ENCODE data around the gene VPS16. TPM values are rescaled to one million over a fixed set of nuclear protein-coding genes. Genes with fewer than 3 reads are reported as not detected.
A peak's percentile ranks its signal among the peaks of the same experiment; 100 is the strongest.
"Not testable (repeated sequence)": the region's sequence is repeated elsewhere in the genome, so short reads cannot be mapped to it uniquely, and the experiment has no call there.

The VPS16 gene
- total RNA-seq, 1 experiment from 2014 or later = 24.7 TPM

GRCh38 chr20:2820896-2821869 lies 19.4 kb upstream of the VPS16 start:
- H3K9me2 ChIP-seq (replicated peaks; ENCODE audit: insufficient read depth, low read length) = no peaks in the 10 kb centered on the region
- H3K36me3 ChIP-seq (ENCODE audit: insufficient read depth, low read length) = no peaks in the 10 kb centered on the region
- no peak overlapping the region for H3K27ac ChIP-seq (ENCODE audit: low read length)
- H3K9ac ChIP-seq (ENCODE audit: low read length) = no peak overlapping the region
- no peaks in the 10 kb centered on the region for H4K20me1 ChIP-seq (ENCODE audit: insufficient read depth, low read depth, low read length)
- no peak overlapping the region for H3K4me2 ChIP-seq (ENCODE audit: low read depth, low read length, poor library complexity, severe bottlenecking)
- no peaks in the 10 kb centered on the region for H3K9me3 ChIP-seq (ENCODE audit: low read length)
- peaks cover 6% of the 10 kb centered on the region for H3K4me1 ChIP-seq (ENCODE audit: low read length)
- H3K79me2 ChIP-seq (ENCODE audit: low read length) = no peaks in the 10 kb centered on the region
- no peak for DNase-seq
- H2AFZ ChIP-seq (ENCODE audit: low read length) = no peak overlapping the region
- no peaks in the 10 kb centered on the region for H3K27me3 ChIP-seq (ENCODE audit: low read length)
- no peak overlapping the region for H3K4me3 ChIP-seq (ENCODE audit: low read length)

GRCh38 chr20:2822073-2822472 lies 18.5 kb upstream of the VPS16 start:
- Histone ChIP-seq H2AFZ (ENCODE audit: low read length) (no peak overlapping the region), H3K79me2 (ENCODE audit: low read length) (no peaks in the 10 kb centered on the region), H3K4me3 (ENCODE audit: low read length) (no peak overlapping the region), H3K4me1 (ENCODE audit: low read length) (peaks cover 15% of the 10 kb centered on the region), H3K9me3 (ENCODE audit: low read length) (no peaks in the 10 kb centered on the region), H3K27me3 (ENCODE audit: low read length) (no peaks in the 10 kb centered on the region), H3K27ac (ENCODE audit: low read length) (no peak overlapping the region), H3K9ac (ENCODE audit: low read length) (no peak overlapping the region), H3K36me3 (ENCODE audit: insufficient read depth, low read length) (no peaks in the 10 kb centered on the region), H3K4me2 (ENCODE audit: low read depth, low read length, poor library complexity, severe bottlenecking) (no peak overlapping the region), H3K9me2 (replicated peaks; ENCODE audit: insufficient read depth, low read length) (no peaks in the 10 kb centered on the region), H4K20me1 (ENCODE audit: insufficient read depth, low read depth, low read length) (no peaks in the 10 kb centered on the region)
- DNase-seq = no peak

GRCh38 chr20:2825761-2826160 lies 14.8 kb upstream of the VPS16 start:
- Histone ChIP-seq H3K9me2 (replicated peaks; ENCODE audit: insufficient read depth, low read length) (no peaks in the 10 kb centered on the region), H3K4me1 (ENCODE audit: low read length) (peaks cover 17% of the 10 kb centered on the region), H3K4me3 (ENCODE audit: low read length) (no peak overlapping the region), H3K79me2 (ENCODE audit: low read length) (no peaks in the 10 kb centered on the region), H3K27me3 (ENCODE audit: low read length) (no peaks in the 10 kb centered on the region), H4K20me1 (ENCODE audit: insufficient read depth, low read depth, low read length) (no peaks in the 10 kb centered on the region), H2AFZ (ENCODE audit: low read length) (no peak overlapping the region), H3K27ac (ENCODE audit: low read length) (no peak overlapping the region), H3K9me3 (ENCODE audit: low read length) (no peaks in the 10 kb centered on the region), H3K36me3 (ENCODE audit: insufficient read depth, low read length) (no peaks in the 10 kb centered on the region), H3K9ac (ENCODE audit: low read length) (no peak overlapping the region), H3K4me2 (ENCODE audit: low read depth, low read length, poor library complexity, severe bottlenecking) (no peak overlapping the region)
- no peak for DNase-seq

GRCh38 chr20:2826655-2827054 lies 13.9 kb upstream of the VPS16 start:
- Histone ChIP-seq H3K27me3 (ENCODE audit: low read length) (no peaks in the 10 kb centered on the region), H3K4me2 (ENCODE audit: low read depth, low read length, poor library complexity, severe bottlenecking) (peak overlapping the region; percentile 51), H3K9ac (ENCODE audit: low read length) (no peak overlapping the region), H2AFZ (ENCODE audit: low read length) (no peak overlapping the region), H3K79me2 (ENCODE audit: low read length) (no peaks in the 10 kb centered on the region), H3K4me3 (ENCODE audit: low read length) (no peak overlapping the region), H3K9me3 (ENCODE audit: low read length) (no peaks in the 10 kb centered on the region), H3K36me3 (ENCODE audit: insufficient read depth, low read length) (no peaks in the 10 kb centered on the region), H4K20me1 (ENCODE audit: insufficient read depth, low read depth, low read length) (no peaks in the 10 kb centered on the region), H3K4me1 (ENCODE audit: low read length) (peaks cover 17% of the 10 kb centered on the region), H3K27ac (ENCODE audit: low read length) (no peak overlapping the region), H3K9me2 (replicated peaks; ENCODE audit: insufficient read depth, low read length) (no peaks in the 10 kb centered on the region)
- DNase-seq = peak; percentile 59

GRCh38 chr20:2829376-2829775 lies 11.2 kb upstream of the VPS16 start:
- no peaks in the 10 kb centered on the region for H3K9me3 ChIP-seq (ENCODE audit: low read length)
- DNase-seq = no peak
- H3K79me2 ChIP-seq (ENCODE audit: low read length) = no peaks in the 10 kb centered on the region
- no peaks in the 10 kb centered on the region for H4K20me1 ChIP-seq (ENCODE audit: insufficient read depth, low read depth, low read length)
- no peaks in the 10 kb centered on the region for H3K27me3 ChIP-seq (ENCODE audit: low read length)
- H3K9ac ChIP-seq (ENCODE audit: low read length) = no peak overlapping the region
- H3K4me2 ChIP-seq (ENCODE audit: low read depth, low read length, poor library complexity, severe bottlenecking) = no peak overlapping the region
- no peak overlapping the region for H3K4me3 ChIP-seq (ENCODE audit: low read length)
- H3K9me2 ChIP-seq (replicated peaks; ENCODE audit: insufficient read depth, low read length) = no peaks in the 10 kb centered on the region
- no peaks in the 10 kb centered on the region for H3K36me3 ChIP-seq (ENCODE audit: insufficient read depth, low read length)
- H2AFZ ChIP-seq (ENCODE audit: low read length) = no peak overlapping the region
- no peak overlapping the region for H3K27ac ChIP-seq (ENCODE audit: low read length)
- peaks cover 21% of the 10 kb centered on the region for H3K4me1 ChIP-seq (ENCODE audit: low read length)

- H3K4me3 ChIP-seq (ENCODE audit: low read length); H3K9me3 ChIP-seq (ENCODE audit: low read length); H3K27me3 ChIP-seq (ENCODE audit: low read length); H4K20me1 ChIP-seq (ENCODE audit: insufficient read depth, low read depth, low read length); DNase-seq; H3K9ac ChIP-seq (ENCODE audit: low read length); H3K27ac ChIP-seq (ENCODE audit: low read length); H3K4me2 ChIP-seq (ENCODE audit: low read depth, low read length, poor library complexity, severe bottlenecking); H2AFZ ChIP-seq (ENCODE audit: low read length); H3K79me2 ChIP-seq (ENCODE audit: low read length); H3K36me3 ChIP-seq (ENCODE audit: insufficient read depth, low read length); H3K9me2 ChIP-seq (replicated peaks; ENCODE audit: insufficient read depth, low read length): not testable (repeated sequence)
- peaks cover 15% of the 10 kb centered on the region for H3K4me1 ChIP-seq (ENCODE audit: low read length)
These were observed 9.3 kb upstream of the VPS16 start for GRCh38 chr20:2831206-2831605.

GRCh38 chr20:2833761-2834160 lies 6.8 kb upstream of the VPS16 start:
- Histone ChIP-seq H3K4me3 (ENCODE audit: low read length) (no peak overlapping the region), H3K36me3 (ENCODE audit: insufficient read depth, low read length) (no peaks in the 10 kb centered on the region), H2AFZ (ENCODE audit: low read length) (no peak overlapping the region), H3K27me3 (ENCODE audit: low read length) (no peaks in the 10 kb centered on the region), H3K79me2 (ENCODE audit: low read length) (no peaks in the 10 kb centered on the region), H3K4me2 (ENCODE audit: low read depth, low read length, poor library complexity, severe bottlenecking) (no peak overlapping the region), H4K20me1 (ENCODE audit: insufficient read depth, low read depth, low read length) (no peaks in the 10 kb centered on the region), H3K9ac (ENCODE audit: low read length) (no peak overlapping the region), H3K4me1 (ENCODE audit: low read length) (peaks cover 21% of the 10 kb centered on the region), H3K9me2 (replicated peaks; ENCODE audit: insufficient read depth, low read length) (no peaks in the 10 kb centered on the region), H3K27ac (ENCODE audit: low read length) (no peak overlapping the region), H3K9me3 (ENCODE audit: low read length) (no peaks in the 10 kb centered on the region)
- no peak for DNase-seq

- no peak for DNase-seq
- Histone ChIP-seq H3K79me2 (ENCODE audit: low read length) (no peaks in the 10 kb centered on the region), H4K20me1 (ENCODE audit: insufficient read depth, low read depth, low read length) (no peaks in the 10 kb centered on the region), H3K27me3 (ENCODE audit: low read length) (no peaks in the 10 kb centered on the region), H3K4me1 (ENCODE audit: low read length) (peaks cover 29% of the 10 kb centered on the region), H3K27ac (ENCODE audit: low read length) (no peak overlapping the region), H2AFZ (ENCODE audit: low read length) (no peak overlapping the region), H3K4me3 (ENCODE audit: low read length) (no peak overlapping the region), H3K9me3 (ENCODE audit: low read length) (no peaks in the 10 kb centered on the region), H3K9me2 (replicated peaks; ENCODE audit: insufficient read depth, low read length) (no peaks in the 10 kb centered on the region), H3K36me3 (ENCODE audit: insufficient read depth, low read length) (no peaks in the 10 kb centered on the region), H3K9ac (ENCODE audit: low read length) (no peak overlapping the region), H3K4me2 (ENCODE audit: low read depth, low read length, poor library complexity, severe bottlenecking) (no peak overlapping the region)
These were observed 6.0 kb upstream of the VPS16 start for GRCh38 chr20:2834401-2835110.

Measured in Karpas-422 (cell line).